ENCODE results near the gene IFITM10. TPM values are rescaled to one million over a fixed set of nuclear protein-coding genes. Genes with fewer than 3 reads are reported as not detected.

The IFITM10 gene
- total RNA-seq, 1 donor from 2014 or later = 0.34 TPM

- Mint-ChIP-seq H3K9me3 (no peaks in the 10 kb centered on the region), H3K27me3 (ENCODE audit: low read depth) (no peaks in the 10 kb centered on the region), H3K27ac (no peak overlapping the region), H3K36me3 (ENCODE audit: low read depth) (no peaks in the 10 kb centered on the region), H3K4me1 (ENCODE audit: low read depth) (no peaks in the 10 kb centered on the region), H3K4me3 (ENCODE audit: low read depth) (no peak overlapping the region)
- intact Hi-C loops (cut with micrococcal nuclease) = no loop called here
- no peak for DNase-seq (ENCODE audit: low spot score)
These were observed 31.7 kb upstream of the IFITM10 start for GRCh38 chr11:1782031-1782590.

GRCh38 chr11:1781593-1781975 lies 31.2 kb upstream of the IFITM10 start:
- no peaks in the 10 kb centered on the region for H3K9me3 Mint-ChIP-seq
- H3K27ac Mint-ChIP-seq = no peak overlapping the region
- no peaks in the 10 kb centered on the region for H3K27me3 Mint-ChIP-seq (ENCODE audit: low read depth)
- DNase-seq (ENCODE audit: low spot score) = no peak
- no peaks in the 10 kb centered on the region for H3K4me1 Mint-ChIP-seq (ENCODE audit: low read depth)
- no peaks in the 10 kb centered on the region for H3K36me3 Mint-ChIP-seq (ENCODE audit: low read depth)
- intact Hi-C loops (cut with micrococcal nuclease) = no loop called here
- no peak overlapping the region for H3K4me3 Mint-ChIP-seq (ENCODE audit: low read depth)

GRCh38 chr11:1780700-1781592 lies 30.6 kb upstream of the IFITM10 start:
- intact Hi-C loops (cut with micrococcal nuclease) = no loop called here
- H3K4me1 Mint-ChIP-seq (ENCODE audit: low read depth) = no peaks in the 10 kb centered on the region
- H3K27me3 Mint-ChIP-seq (ENCODE audit: low read depth) = no peaks in the 10 kb centered on the region
- H3K27ac Mint-ChIP-seq = no peak overlapping the region
- H3K36me3 Mint-ChIP-seq (ENCODE audit: low read depth) = no peaks in the 10 kb centered on the region
- no peak overlapping the region for H3K4me3 Mint-ChIP-seq (ENCODE audit: low read depth)
- H3K9me3 Mint-ChIP-seq = no peaks in the 10 kb centered on the region
- DNase-seq (ENCODE audit: low spot score) = no peak

- intact Hi-C loops (cut with micrococcal nuclease) = no loop called here
- Mint-ChIP-seq H3K4me1 (ENCODE audit: low read depth) (no peaks in the 10 kb centered on the region), H3K27me3 (ENCODE audit: low read depth) (no peaks in the 10 kb centered on the region), H3K4me3 (ENCODE audit: low read depth) (no peak overlapping the region), H3K36me3 (ENCODE audit: low read depth) (no peaks in the 10 kb centered on the region), H3K9me3 (no peaks in the 10 kb centered on the region), H3K27ac (no peak overlapping the region)
- no peak for DNase-seq (ENCODE audit: low spot score)
These were observed 29.7 kb upstream of the IFITM10 start for GRCh38 chr11:1779806-1780699.

- no peaks in the 10 kb centered on the region for H3K9me3 Mint-ChIP-seq
These were observed 28.8 kb upstream of the IFITM10 start for GRCh38 chr11:1779034-1779805.

GRCh38 chr11:1778141-1778911 lies 27.9 kb upstream of the IFITM10 start:
- no peaks in the 10 kb centered on the region for H3K9me3 Mint-ChIP-seq
- H3K36me3 Mint-ChIP-seq (ENCODE audit: low read depth) = no peaks in the 10 kb centered on the region
- no peaks in the 10 kb centered on the region for H3K27me3 Mint-ChIP-seq (ENCODE audit: low read depth)
- no peak for DNase-seq (ENCODE audit: low spot score)
- H3K4me3 Mint-ChIP-seq (ENCODE audit: low read depth) = no peak overlapping the region
- H3K4me1 Mint-ChIP-seq (ENCODE audit: low read depth) = peaks cover 3% of the 10 kb centered on the region
- intact Hi-C loops (cut with micrococcal nuclease) = no loop called here
- no peak overlapping the region for H3K27ac Mint-ChIP-seq

More at GRCh38 chr11:1779034-1779805, 28.8 kb upstream of the IFITM10 start:
- no peak overlapping the region for H3K4me3 Mint-ChIP-seq (ENCODE audit: low read depth)
- intact Hi-C loops (cut with micrococcal nuclease) = no loop called here
- no peak overlapping the region for H3K27ac Mint-ChIP-seq
- H3K27me3 Mint-ChIP-seq (ENCODE audit: low read depth) = no peaks in the 10 kb centered on the region
- no peaks in the 10 kb centered on the region for H3K36me3 Mint-ChIP-seq (ENCODE audit: low read depth)
- no peak for DNase-seq (ENCODE audit: low spot score)
- H3K4me1 Mint-ChIP-seq (ENCODE audit: low read depth) = no peaks in the 10 kb centered on the region

GRCh38 chr11:1777737-1778136 lies 27.3 kb upstream of the IFITM10 start:
- no peak for DNase-seq (ENCODE audit: low spot score)
- Mint-ChIP-seq H3K27me3 (ENCODE audit: low read depth) (no peaks in the 10 kb centered on the region), H3K9me3 (no peaks in the 10 kb centered on the region), H3K4me1 (ENCODE audit: low read depth) (peaks cover 4% of the 10 kb centered on the region), H3K4me3 (ENCODE audit: low read depth) (no peak overlapping the region), H3K36me3 (ENCODE audit: low read depth) (no peaks in the 10 kb centered on the region), H3K27ac (no peak overlapping the region)
- intact Hi-C loops (cut with micrococcal nuclease) = no loop called here

- H3K4me1 Mint-ChIP-seq (ENCODE audit: low read depth) = peaks cover 10% of the 10 kb centered on the region
- no peaks in the 10 kb centered on the region for H3K9me3 Mint-ChIP-seq
- no peaks in the 10 kb centered on the region for H3K36me3 Mint-ChIP-seq (ENCODE audit: low read depth)
- H3K4me3 Mint-ChIP-seq (ENCODE audit: low read depth) = no peak overlapping the region
- intact Hi-C loops (cut with micrococcal nuclease) = no loop called here
- no peak for DNase-seq (ENCODE audit: low spot score)
- no peak overlapping the region for H3K27ac Mint-ChIP-seq
- no peaks in the 10 kb centered on the region for H3K27me3 Mint-ChIP-seq (ENCODE audit: low read depth)
These were observed 26.7 kb upstream of the IFITM10 start for GRCh38 chr11:1776944-1777715.

GRCh38 chr11:1776331-1776851 lies 26.0 kb upstream of the IFITM10 start:
- Mint-ChIP-seq H3K36me3 (ENCODE audit: low read depth) (no peaks in the 10 kb centered on the region), H3K4me3 (ENCODE audit: low read depth) (no peak overlapping the region), H3K27me3 (ENCODE audit: low read depth) (no peaks in the 10 kb centered on the region), H3K9me3 (no peaks in the 10 kb centered on the region), H3K27ac (no peak overlapping the region), H3K4me1 (ENCODE audit: low read depth) (peaks cover 16% of the 10 kb centered on the region)
- intact Hi-C loops (cut with micrococcal nuclease) = no loop called here
- no peak for DNase-seq (ENCODE audit: low spot score)

GRCh38 chr11:1774886-1775285 lies 24.5 kb upstream of the IFITM10 start:
- no peak overlapping the region for H3K4me3 Mint-ChIP-seq (ENCODE audit: low read depth)
- H3K27ac Mint-ChIP-seq = no peak overlapping the region
- H3K4me1 Mint-ChIP-seq (ENCODE audit: low read depth) = peaks cover 16% of the 10 kb centered on the region
- no peaks in the 10 kb centered on the region for H3K27me3 Mint-ChIP-seq (ENCODE audit: low read depth)
- DNase-seq (ENCODE audit: low spot score) = no peak
- no peaks in the 10 kb centered on the region for H3K9me3 Mint-ChIP-seq
- H3K36me3 Mint-ChIP-seq (ENCODE audit: low read depth) = no peaks in the 10 kb centered on the region
- intact Hi-C loops (cut with micrococcal nuclease) = no loop called here

- Mint-ChIP-seq H3K27ac (no peak overlapping the region), H3K36me3 (ENCODE audit: low read depth) (no peaks in the 10 kb centered on the region), H3K4me3 (ENCODE audit: low read depth) (no peak overlapping the region), H3K4me1 (ENCODE audit: low read depth) (peaks cover 16% of the 10 kb centered on the region), H3K27me3 (ENCODE audit: low read depth) (no peaks in the 10 kb centered on the region), H3K9me3 (no peaks in the 10 kb centered on the region)
- DNase-seq (ENCODE audit: low spot score) = no peak
- intact Hi-C loops (cut with micrococcal nuclease) = no loop called here
These were observed 23.7 kb upstream of the IFITM10 start for GRCh38 chr11:1773994-1774550.

All from activated T-helper 2 cell treated with anti-CD3 and anti-CD28 coated beads, Interferon-gamma antibody, Interleukin-2, Interleukin-4, amounts not matched to agents 10 μg/mL and 5 μg/mL and 100 μg/mL, durations not matched to agents 14 hours and 24 hours and 36 hours (primary cell).